ENCODE results near the gene AMOTL1.

DNA sequence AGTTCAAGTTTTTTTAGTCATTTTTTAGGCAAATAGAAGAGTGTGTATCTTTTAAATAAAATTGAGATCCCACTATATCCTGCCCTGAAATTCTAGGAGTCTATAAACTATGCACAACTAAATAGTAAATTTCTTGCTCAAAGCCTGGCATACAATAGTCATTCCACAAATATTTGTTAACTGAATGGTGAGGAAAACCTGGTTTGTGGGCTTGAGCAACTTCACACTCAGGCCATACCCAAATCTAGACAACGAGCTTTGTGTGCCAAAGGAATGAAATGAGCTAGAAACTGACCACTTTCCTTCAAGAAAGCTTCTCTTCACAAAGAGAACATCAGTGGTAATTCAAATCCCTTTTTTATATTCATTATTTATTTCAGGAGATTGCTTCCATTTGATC is 39.6 kb upstream of the AMOTL1 start:
- TF ChIP-seq CTCF (conservative IDR thresholded peaks at IDR 0.05 in 1 of 2, IDR thresholded peaks at IDR 0.05 in 1 of 2; ENCODE audit: extremely low read depth in 1 of 2, insufficient read depth in 1 of 2, low read depth in 1 of 2, low read length in 2 of 2) (no peak), EZH2 (IDR thresholded peaks at IDR 0.05; ENCODE audit: borderline replicate concordance, low read length) (no peak)
